ENCODE results near the gene ING4. TPM values are rescaled to one million over a fixed set of nuclear protein-coding genes. Genes with fewer than 3 reads are reported as not detected.

Gene ING4
- total RNA-seq, 2 experiments from 2014 or later, result 16.6 to 16.7 TPM

- ATAC-seq (no peak), DNase-seq (no peak)
- CTCF ChIA-PET, result interaction anchor here (2.1 kb wide), 1 partner anchor 26 kb away, joined by 5 read pairs; no protein-coding TSS in a partner anchor
- Mint-ChIP-seq H3K4me3 (peak overlapping the region; percentile 67), H3K9me3 (peaks cover 10% of the 10 kb centered on the region), H3K4me1 (ENCODE audit: low read depth) (peaks cover 10% of the 10 kb centered on the region), H3K27ac (peak overlapping the region; percentile 56), H3K27me3 (no peaks in the 10 kb centered on the region), H3K36me3 (ENCODE audit: low read depth) (peaks cover 19% of the 10 kb centered on the region)
- intact Hi-C loops (cut with micrococcal nuclease), result no loop called here
- POLR2A ChIA-PET, result interaction anchor here (1.4 to 2.1 kb wide), 3 partner anchors 10 to 42 kb away, joined by 3 to 5 read pairs (median 4); partner anchors contain the start of gene ZNF384
- TF ChIP-seq CTCF (IDR thresholded peaks at IDR 0.05), result no peak
Measured at GRCh38 chr12:6646276-6647082, 16.4 kb downstream of the ING4 start.

GRCh38 chr12:6644903-6645302 is 18.0 kb downstream of the ING4 start:
- no peak for DNase-seq

GRCh38 chr12:6644257-6644596 is 18.7 kb downstream of the ING4 start:
- no peak for TF ChIP-seq CTCF (IDR thresholded peaks at IDR 0.05)
- Mint-ChIP-seq H3K36me3 (ENCODE audit: low read depth) (peaks cover 19% of the 10 kb centered on the region), H3K9me3 (peaks cover 10% of the 10 kb centered on the region), H3K27me3 (no peaks in the 10 kb centered on the region), H3K27ac (no peak overlapping the region), H3K4me3 (no peak overlapping the region), H3K4me1 (ENCODE audit: low read depth) (peaks cover 10% of the 10 kb centered on the region)
- DNase-seq, result no peak
- CTCF ChIA-PET, result interaction anchor here (0.6 to 2.0 kb wide), 6 partner anchors 9 to 40 kb away, joined by 3 to 8 read pairs (median 4); partner anchors contain the start of gene LPAR5
- POLR2A ChIA-PET, result interaction anchor here (0.9 to 3.3 kb wide), 3 partner anchors 9 to 223 kb away, joined by 3 to 15 read pairs (median 6); partner anchors contain the start of gene LPAR5
- no peak for ATAC-seq
- intact Hi-C loops (cut with micrococcal nuclease), result no loop called here

More at GRCh38 chr12:6644903-6645302, 18.0 kb downstream of the ING4 start:
- peaks cover 10% of the 10 kb centered on the region for H3K4me1 Mint-ChIP-seq (ENCODE audit: low read depth)
- intact Hi-C loops (cut with micrococcal nuclease), result no loop called here
- no peak overlapping the region for H3K27ac Mint-ChIP-seq
- ChIA-PET CTCF (interaction anchor here (1.4 to 2.0 kb wide), 3 partner anchors 10 to 40 kb away, joined by 3 to 8 read pairs (median 6); partner anchors contain the start of gene LPAR5), POLR2A (interaction anchor here (0.9 to 3.3 kb wide), 2 partner anchors 10 to 222 kb away, joined by 3 to 15 read pairs; partner anchors contain the start of gene LPAR5)
- peaks cover 10% of the 10 kb centered on the region for H3K9me3 Mint-ChIP-seq
- no peak for ATAC-seq
- peaks cover 19% of the 10 kb centered on the region for H3K36me3 Mint-ChIP-seq (ENCODE audit: low read depth)
- H3K27me3 Mint-ChIP-seq, result no peaks in the 10 kb centered on the region
- no peak for TF ChIP-seq CTCF (IDR thresholded peaks at IDR 0.05)
- no peak overlapping the region for H3K4me3 Mint-ChIP-seq

- Mint-ChIP-seq H3K36me3 (ENCODE audit: low read depth) (peaks cover 19% of the 10 kb centered on the region), H3K9me3 (peaks cover 10% of the 10 kb centered on the region), H3K4me3 (no peak overlapping the region), H3K4me1 (ENCODE audit: low read depth) (peaks cover 10% of the 10 kb centered on the region), H3K27me3 (no peaks in the 10 kb centered on the region), H3K27ac (no peak overlapping the region)
- no peak for TF ChIP-seq CTCF (IDR thresholded peaks at IDR 0.05)
- CTCF ChIA-PET, result interaction anchor here (0.6 to 2.0 kb wide), 7 partner anchors 8 to 41 kb away, joined by 3 to 8 read pairs (median 5); partner anchors contain the start of gene LPAR5
- POLR2A ChIA-PET, result interaction anchor here (0.9 to 3.3 kb wide), 3 partner anchors 9 to 223 kb away, joined by 3 to 15 read pairs (median 6); partner anchors contain the start of gene LPAR5
- intact Hi-C loops (cut with micrococcal nuclease), result no loop called here
- DNase-seq, result no peak
- ATAC-seq, result no peak
Measured at GRCh38 chr12:6643569-6644256, 19.2 kb downstream of the ING4 start.
